MCF 10A (cell line): ENCODE measurements around the gene DUS1L. TPM values are rescaled to one million over a fixed set of nuclear protein-coding genes. Genes with fewer than 3 reads are reported as not detected.
A peak's percentile ranks its signal among the peaks of the same experiment; 100 is the strongest.

Source experiments
- BruUV-seq: library from RNA; stranded (reverse); fragments of 400-500 nt; replicated peaks from 2 replicates; lab custom pipeline; 2021; lab: Mats Ljungman, UMichigan
- CTCF ChIA-PET: fragments of 300-600 bp; sonication (Branson Sonifier 250); formaldehyde crosslinking; extraction: SDS; loops from one replicate; lab custom pipeline; 2021; ENCODE audit warnings: antibody characterized with exemption, inconsistent platforms; lab: Yijun Ruan, JAX
- POLR2A ChIA-PET: fragments of 300-600, 350-650 bp; sonication (Branson Sonifier 250); formaldehyde crosslinking; extraction: SDS; loops from one replicate; lab custom pipeline; 2020; ENCODE audit warnings: antibody characterized with exemption, inconsistent platforms; lab: Yijun Ruan, JAX
- DNase-seq: peaks from one replicate; pipeline ENCODE4 v3.0.0-alpha.2; 2018; ENCODE audit not compliant: unreplicated experiment
- H3K27ac Mint-ChIP-seq: one replicate; pipeline ENCODE4 v1.8.0; 2022; ENCODE audit warnings: mild to moderate bottlenecking, low read depth, mixed read lengths; ENCODE audit not compliant: unreplicated experiment
- H3K27me3 Mint-ChIP-seq: one replicate; pipeline ENCODE4 v1.8.0; 2022; ENCODE audit warnings: mixed read lengths; ENCODE audit not compliant: insufficient read depth, unreplicated experiment
- H3K36me3 Mint-ChIP-seq: one replicate; pipeline ENCODE4 v1.8.0; 2022; ENCODE audit warnings: mild to moderate bottlenecking, moderate library complexity, mixed read lengths; ENCODE audit not compliant: insufficient read depth, unreplicated experiment
- H3K4me1 Mint-ChIP-seq: one replicate; pipeline ENCODE4 v1.8.0; 2022; ENCODE audit warnings: mixed read lengths; ENCODE audit not compliant: insufficient read depth, unreplicated experiment
- H3K4me3 Mint-ChIP-seq: one replicate; pipeline ENCODE4 v1.8.0; 2022; ENCODE audit warnings: mild to moderate bottlenecking, moderate library complexity, mixed read lengths; ENCODE audit not compliant: unreplicated experiment
- H3K9me3 Mint-ChIP-seq: one replicate; pipeline ENCODE4 v1.8.0; 2022; ENCODE audit warnings: mixed read lengths; ENCODE audit not compliant: unreplicated experiment
- CTCF ChIP-seq: fragments of 200-600 bp; IDR thresholded peaks from one replicate; pipeline ENCODE4 v1.8.0; 2022; ENCODE audit warnings: antibody characterized with exemption, mild to moderate bottlenecking; ENCODE audit not compliant: unreplicated experiment
- intact Hi-C: fragments of 100-400 bp; cut with micrococcal nuclease; formaldehyde crosslinking; loops from 2 replicates; pipeline ENCODE4 v1.14.1; 2022
- total RNA-seq: library from RNA; stranded (reverse); gene quantifications from 2 replicates; pipeline ENCODE4 v1.2.3, GENCODE V29; 2022

Gene DUS1L
- total RNA-seq, 1 experiment from 2014 or later, result 116 TPM

- H3K27ac Mint-ChIP-seq, result peak within 1 kb of the TSS; percentile 66
- H3K4me1 Mint-ChIP-seq, result no peaks in the 10 kb centered on the region
- ChIA-PET CTCF (no interaction called here), POLR2A (interaction anchor here (0.6 to 2.9 kb wide), 34 partner anchors 8 to 270 kb away, joined by 3 to 39 read pairs (median 4); partner anchors contain the start of genes CENPX, DUS1L, LRRC45 and MAFG)
- H3K27me3 Mint-ChIP-seq, result no peaks in the 10 kb centered on the region
- H3K36me3 Mint-ChIP-seq, result peaks cover 42% of the 10 kb centered on the region
- no TSS peak for BruUV-seq
- H3K4me3 Mint-ChIP-seq, result peak within 1 kb of the TSS; percentile 75
- DNase-seq, result peak; percentile 94
- intact Hi-C loops, result loop anchor here (10.0 kb wide), 1 partner anchor 64 kb away; the partner anchor contains the start of genes DCXR and RAC3
- no peaks in the 10 kb centered on the region for H3K9me3 Mint-ChIP-seq
- TF ChIP-seq CTCF, result peak; percentile 32
These were observed 32.8 kb upstream of the DUS1L start, which contains the start of gene FASN for GRCh38 chr17:82098169-82098938. TSS of gene FASN (minus strand) at chr17:82098236. CDS start at chr17:82096445, 1,791 bp downstream.

DNA sequence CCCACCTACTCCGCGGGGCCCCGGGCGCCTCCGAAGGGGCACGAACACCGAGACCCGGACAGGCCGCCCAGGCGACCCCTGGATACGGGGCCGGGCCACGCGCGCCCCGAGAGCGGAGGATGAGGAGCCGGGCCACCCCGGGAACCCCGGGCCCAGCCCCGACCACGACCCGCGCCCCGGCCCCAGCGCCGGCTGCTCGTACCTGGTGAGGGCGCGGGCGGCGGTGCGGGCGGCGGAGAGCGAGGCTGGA, 32.2 kb upstream of the DUS1L start:
- no TSS peak for BruUV-seq
- no peaks in the 10 kb centered on the region for H3K9me3 Mint-ChIP-seq
- intact Hi-C loops, result loop anchor here (10.0 kb wide), 1 partner anchor 63 kb away; the partner anchor contains the start of genes DCXR and RAC3
- H3K4me1 Mint-ChIP-seq, result no peaks in the 10 kb centered on the region
- CTCF ChIA-PET, result no interaction called here
- H3K4me3 Mint-ChIP-seq, result peak overlapping the region; percentile 75
- POLR2A ChIA-PET, result interaction anchor here (1.1 to 3.2 kb wide), 17 partner anchors 9 to 264 kb away, joined by 3 to 39 read pairs (median 6); partner anchors contain the start of genes CENPX, DUS1L, LRRC45 and MAFG
- DNase-seq, result no peak
- H3K27ac Mint-ChIP-seq, result peak overlapping the region; percentile 23
- peaks cover 47% of the 10 kb centered on the region for H3K36me3 Mint-ChIP-seq
- no peak for TF ChIP-seq CTCF
- H3K27me3 Mint-ChIP-seq, result no peaks in the 10 kb centered on the region

GRCh38 chr17:82097184-82097918, 31.7 kb upstream of the DUS1L start:
- TF ChIP-seq CTCF, result no peak
- Mint-ChIP-seq H3K36me3 (peaks cover 52% of the 10 kb centered on the region), H3K27me3 (no peaks in the 10 kb centered on the region), H3K9me3 (no peaks in the 10 kb centered on the region), H3K4me1 (no peaks in the 10 kb centered on the region), H3K27ac (peak overlapping the region; percentile 23), H3K4me3 (peak overlapping the region; percentile 75)
- POLR2A ChIA-PET, result interaction anchor here (0.6 to 3.2 kb wide), 16 partner anchors 9 to 200 kb away, joined by 3 to 39 read pairs (median 6); partner anchors contain the start of genes DUS1L, MAFG and RAC3
- CTCF ChIA-PET, result interaction anchor here (1.2 kb wide), 1 partner anchor 60 kb away, joined by 3 read pairs; no protein-coding TSS in a partner anchor
- intact Hi-C loops, result loop anchor here (10.0 kb wide), 1 partner anchor 63 kb away; the partner anchor contains the start of genes DCXR and RAC3
- BruUV-seq, result TSS peak; percentile 60
- DNase-seq, result no peak
